NB4 (cell line): ENCODE results near the gene PPME1.
"Not testable (repeated sequence)": the region's sequence is repeated elsewhere in the genome, so short reads cannot be mapped to it uniquely, and the experiment has no call there.

Experiments used
- POLR2A ChIP-seq: IDR thresholded peaks from 2 replicates; pipeline ENCODE4 v1.6.1; 2011; ENCODE audit warnings: mild to moderate bottlenecking; ENCODE audit not compliant: insufficient read length; ENCODE audit errors: extremely low read depth
- TF ChIP-seq, protein P1 (sequence below): IDR thresholded peaks from one replicate; pipeline ENCODE4 v1.5.1; 2012; ENCODE audit warnings: low read depth, low read length
- TF ChIP-seq, protein P2 (sequence below): IDR thresholded peaks from 2 replicates; pipeline ENCODE4 v1.6.1; 2011; ENCODE audit warnings: low read depth, low read length

DNA sequence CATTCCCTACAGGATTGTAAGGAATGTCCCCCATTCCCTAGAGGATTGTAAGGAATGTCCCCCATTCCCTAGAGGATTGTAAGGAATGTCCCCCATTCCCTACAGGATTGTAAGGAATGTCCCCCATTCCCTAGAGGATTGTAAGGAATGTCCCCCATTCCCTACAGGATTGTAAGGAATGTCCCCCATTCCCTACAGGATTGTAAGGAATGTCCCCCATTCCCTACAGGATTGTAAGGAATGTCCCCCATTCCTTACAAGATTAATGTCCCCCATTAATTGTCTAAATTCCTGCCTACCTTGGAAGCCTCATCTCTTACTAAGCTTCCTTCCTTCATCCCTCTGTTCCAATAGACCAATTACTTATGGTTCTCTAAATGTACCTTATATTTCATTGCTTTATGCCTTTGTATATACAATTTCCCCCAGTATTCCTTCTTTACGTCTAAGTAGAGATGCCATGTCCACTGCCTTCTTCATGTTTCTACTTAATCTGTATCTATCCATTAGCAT lies 31.1 kb upstream of the PPME1 start:
- TF ChIP-seq, protein P1, sequence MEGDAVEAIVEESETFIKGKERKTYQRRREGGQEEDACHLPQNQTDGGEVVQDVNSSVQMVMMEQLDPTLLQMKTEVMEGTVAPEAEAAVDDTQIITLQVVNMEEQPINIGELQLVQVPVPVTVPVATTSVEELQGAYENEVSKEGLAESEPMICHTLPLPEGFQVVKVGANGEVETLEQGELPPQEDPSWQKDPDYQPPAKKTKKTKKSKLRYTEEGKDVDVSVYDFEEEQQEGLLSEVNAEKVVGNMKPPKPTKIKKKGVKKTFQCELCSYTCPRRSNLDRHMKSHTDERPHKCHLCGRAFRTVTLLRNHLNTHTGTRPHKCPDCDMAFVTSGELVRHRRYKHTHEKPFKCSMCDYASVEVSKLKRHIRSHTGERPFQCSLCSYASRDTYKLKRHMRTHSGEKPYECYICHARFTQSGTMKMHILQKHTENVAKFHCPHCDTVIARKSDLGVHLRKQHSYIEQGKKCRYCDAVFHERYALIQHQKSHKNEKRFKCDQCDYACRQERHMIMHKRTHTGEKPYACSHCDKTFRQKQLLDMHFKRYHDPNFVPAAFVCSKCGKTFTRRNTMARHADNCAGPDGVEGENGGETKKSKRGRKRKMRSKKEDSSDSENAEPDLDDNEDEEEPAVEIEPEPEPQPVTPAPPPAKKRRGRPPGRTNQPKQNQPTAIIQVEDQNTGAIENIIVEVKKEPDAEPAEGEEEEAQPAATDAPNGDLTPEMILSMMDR, result not testable (repeated sequence)
- TF ChIP-seq POLR2A, result not testable (repeated sequence)
- TF ChIP-seq, protein P2, sequence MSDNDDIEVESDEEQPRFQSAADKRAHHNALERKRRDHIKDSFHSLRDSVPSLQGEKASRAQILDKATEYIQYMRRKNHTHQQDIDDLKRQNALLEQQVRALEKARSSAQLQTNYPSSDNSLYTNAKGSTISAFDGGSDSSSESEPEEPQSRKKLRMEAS, result not testable (repeated sequence)
